Erythroblast (primary cell): ENCODE results near the gene TTF2.

Experiments used
- DNase-seq, 2 experiments: peaks; one replicate each; lab custom pipeline; 2025; lab: John Stamatoyannopoulos, UW
- GATA1 ChIP-seq: IDR thresholded peaks from 2 replicates; pipeline ENCODE4 v1.6.1; 2011; ENCODE audit warnings: low read depth, mild to moderate bottlenecking, control low read depth, low read length, moderate library complexity
- POLR2A ChIP-seq: IDR thresholded peaks from 2 replicates; pipeline ENCODE4 v1.6.1; 2011; ENCODE audit warnings: mild to moderate bottlenecking, low read length

TTF2 gene

GRCh38 chr1:117032681-117033539, 27.2 kb upstream of the TTF2 start:
- no peak for DNase-seq
- TF ChIP-seq POLR2A (no peak), GATA1 (no peak)

- TF ChIP-seq POLR2A = no peak
- no peak for TF ChIP-seq GATA1
- DNase-seq = no peak
These were observed 26.4 kb upstream of the TTF2 start for GRCh38 chr1:117033772-117034171.

GRCh38 chr1:117034791-117035290, 25.3 kb upstream of the TTF2 start:
- no peak for TF ChIP-seq GATA1
- TF ChIP-seq POLR2A = no peak
- DNase-seq = no peak

DNA sequence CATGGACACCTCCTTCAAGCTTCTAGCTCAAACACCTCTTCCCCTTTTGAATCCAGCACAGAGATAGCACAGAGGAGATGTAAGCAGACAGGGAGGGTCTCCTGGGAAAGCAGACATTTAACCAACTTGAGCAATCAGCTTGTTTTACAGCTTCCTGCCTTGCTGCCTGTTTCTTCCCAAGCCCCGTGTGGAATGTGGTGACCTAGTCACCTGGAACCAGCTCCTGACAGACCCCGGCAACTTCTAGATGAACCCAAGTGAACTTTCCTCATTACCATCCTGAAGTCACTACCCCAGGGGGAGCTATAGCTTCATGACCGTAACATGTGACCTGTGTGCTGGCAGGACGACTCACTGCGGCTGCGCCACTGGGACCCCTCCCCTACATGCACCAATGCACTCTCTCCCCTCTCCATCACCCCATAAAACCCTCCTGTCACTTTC, 24.1 kb upstream of the TTF2 start:
- no peak for TF ChIP-seq GATA1
- TF ChIP-seq POLR2A = no peak
- DNase-seq = no peak

DNA sequence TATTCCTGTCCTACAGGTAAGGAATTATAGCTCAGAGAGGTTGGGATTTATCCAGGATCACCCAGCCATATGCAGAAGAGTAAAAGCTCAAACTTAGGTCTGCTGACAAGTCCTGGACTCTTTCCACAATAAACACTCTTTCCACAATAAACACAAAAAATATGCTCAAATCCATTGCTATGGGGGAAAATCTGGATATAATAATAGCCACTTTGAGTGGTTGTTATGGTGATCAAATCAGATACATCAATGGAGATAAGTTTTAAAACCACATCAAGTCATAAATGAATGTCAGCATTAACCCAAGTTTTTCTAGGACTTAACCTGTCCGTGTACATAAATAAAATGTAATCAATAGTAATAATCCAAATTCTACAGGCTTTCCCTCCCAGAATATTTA, 22.3 kb upstream of the TTF2 start:
- DNase-seq = no peak
- TF ChIP-seq GATA1 (no peak), POLR2A (no peak)

DNA sequence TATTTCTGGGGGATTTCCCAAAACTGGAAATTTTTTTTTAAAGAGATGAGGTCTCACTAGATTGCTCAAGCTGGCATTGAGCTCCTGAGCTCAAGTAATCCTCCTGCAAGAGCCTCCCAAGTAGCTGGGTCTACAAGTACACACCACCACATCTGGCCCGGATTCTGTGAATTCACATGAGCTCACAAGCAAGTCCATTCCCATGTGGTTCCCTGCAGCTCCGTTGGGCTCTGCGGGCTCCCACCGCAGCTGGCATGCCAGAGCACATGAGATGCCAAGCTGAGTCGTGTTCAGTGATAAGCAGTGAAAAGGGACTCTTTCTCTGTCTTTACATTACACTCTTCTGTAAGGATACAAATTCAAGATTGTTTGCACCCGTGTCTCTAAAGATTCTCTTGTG, 21.9 kb upstream of the TTF2 start:
- no peak for TF ChIP-seq POLR2A
- no peak for TF ChIP-seq GATA1
- DNase-seq = no peak

DNA sequence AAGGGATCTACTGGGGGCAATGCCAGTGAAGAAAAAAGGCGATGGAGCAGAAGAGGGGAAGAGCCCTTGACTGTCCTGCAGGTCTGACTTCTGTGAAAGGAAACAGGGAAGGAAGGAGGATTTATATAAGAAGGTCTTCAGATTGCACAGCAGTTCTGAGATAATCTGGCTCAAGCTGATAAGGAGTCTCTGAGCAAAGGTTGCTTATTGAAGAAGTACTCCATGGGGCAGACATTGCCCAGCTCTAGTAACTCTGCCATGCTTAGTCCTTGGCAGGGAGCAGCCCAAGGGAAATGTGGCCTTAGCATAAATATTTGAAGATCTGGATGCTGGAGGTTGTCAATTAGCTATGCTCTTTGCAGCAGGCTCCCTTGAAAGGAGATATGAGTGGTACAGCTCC, 15.9 kb upstream of the TTF2 start:
- peak in 1 of 2 experiments; percentile 8 for DNase-seq
- TF ChIP-seq GATA1 (no peak), POLR2A (no peak)

- no peak for TF ChIP-seq GATA1
- TF ChIP-seq POLR2A = no peak
- no peak for DNase-seq
These were observed 14.5 kb upstream of the TTF2 start for GRCh38 chr1:117045644-117046043.

- no peak for TF ChIP-seq POLR2A
- no peak for TF ChIP-seq GATA1
- no peak for DNase-seq
These were observed 13.3 kb upstream of the TTF2 start for GRCh38 chr1:117046781-117047180.

- no peak for TF ChIP-seq POLR2A
These were observed 12.9 kb upstream of the TTF2 start for GRCh38 chr1:117047271-117047670.

DNA sequence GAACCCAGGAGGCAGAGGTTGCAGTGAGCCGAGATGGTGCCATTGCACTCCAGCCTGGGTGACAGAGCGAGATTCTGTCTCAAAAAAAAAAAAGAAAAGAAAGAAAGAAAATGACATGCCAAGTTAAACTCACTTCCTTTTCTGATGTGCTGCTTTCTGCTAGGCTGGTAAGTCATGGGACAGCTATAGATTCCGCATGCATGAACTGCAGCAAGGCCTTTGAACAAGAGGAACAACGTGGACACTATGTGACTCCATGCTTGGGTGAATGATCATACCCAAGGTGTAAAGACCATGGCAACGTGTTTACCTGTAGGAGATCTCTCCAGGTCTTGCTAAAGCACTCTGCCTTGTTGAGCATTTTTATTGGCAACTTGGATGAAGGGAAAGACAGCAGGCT, 10.3 kb upstream of the TTF2 start:
- no peak for DNase-seq
- TF ChIP-seq GATA1 = no peak
- TF ChIP-seq POLR2A = no peak

More at GRCh38 chr1:117047271-117047670, 12.9 kb upstream of the TTF2 start:
- DNase-seq = no peak

- TF ChIP-seq POLR2A (peak; percentile 19), GATA1 (no peak)
These were observed 8.7 kb upstream of the TTF2 start for GRCh38 chr1:117051224-117052064.

DNA sequence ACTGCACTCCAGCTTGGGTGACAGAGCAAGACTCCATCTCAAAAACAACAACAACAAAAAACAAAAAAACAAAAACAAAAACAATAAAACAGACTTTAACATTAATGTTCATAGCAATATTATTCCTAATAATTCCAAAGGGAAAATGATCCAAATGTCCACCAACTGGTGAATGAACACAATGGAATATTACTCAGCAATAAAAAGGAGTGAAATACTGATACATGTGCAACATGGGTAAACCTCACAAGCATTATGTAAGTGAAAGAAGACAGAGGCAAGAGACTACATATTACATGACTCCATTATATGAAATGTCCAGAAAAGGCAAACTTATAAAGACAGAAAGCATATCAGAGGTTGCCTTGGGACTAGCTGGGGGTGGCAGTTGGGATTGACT, 6.1 kb upstream of the TTF2 start:
- TF ChIP-seq POLR2A (no peak), GATA1 (no peak)
- no peak for DNase-seq

More at GRCh38 chr1:117051224-117052064, 8.7 kb upstream of the TTF2 start:
- DNase-seq = peak; percentile 23 to 44

DNA sequence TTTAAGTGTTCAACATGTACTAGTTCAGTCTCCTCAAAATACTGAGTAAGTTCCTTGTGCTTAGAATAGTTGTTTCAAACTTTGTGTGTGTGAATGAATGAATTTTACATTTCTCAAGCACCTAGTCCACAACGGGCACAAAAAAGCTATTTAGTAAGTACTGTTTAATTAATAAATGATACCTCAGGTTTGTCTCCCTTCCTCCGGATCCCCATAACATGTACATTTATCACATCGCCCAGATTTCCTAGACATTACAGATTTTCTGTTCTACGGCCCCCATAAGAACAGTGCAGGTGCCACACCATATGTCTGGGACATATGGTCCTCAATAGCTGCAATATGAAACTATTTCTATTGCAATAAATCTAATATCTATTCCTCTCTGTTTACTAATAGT, 1.3 kb upstream of the TTF2 start:
- no peak for TF ChIP-seq POLR2A
- TF ChIP-seq GATA1 = no peak
- DNase-seq = peak; percentile 7 to 29
